Measurements from ENCODE around the gene LAMB3. TPM values are rescaled to one million over a fixed set of nuclear protein-coding genes. Genes with fewer than 3 reads are reported as not detected.

Gene LAMB3
- polyA plus RNA-seq, 1 donor (not counting 4 experiments of a cell fraction or from before 2014, with no cell fraction given): 659 TPM

DNA sequence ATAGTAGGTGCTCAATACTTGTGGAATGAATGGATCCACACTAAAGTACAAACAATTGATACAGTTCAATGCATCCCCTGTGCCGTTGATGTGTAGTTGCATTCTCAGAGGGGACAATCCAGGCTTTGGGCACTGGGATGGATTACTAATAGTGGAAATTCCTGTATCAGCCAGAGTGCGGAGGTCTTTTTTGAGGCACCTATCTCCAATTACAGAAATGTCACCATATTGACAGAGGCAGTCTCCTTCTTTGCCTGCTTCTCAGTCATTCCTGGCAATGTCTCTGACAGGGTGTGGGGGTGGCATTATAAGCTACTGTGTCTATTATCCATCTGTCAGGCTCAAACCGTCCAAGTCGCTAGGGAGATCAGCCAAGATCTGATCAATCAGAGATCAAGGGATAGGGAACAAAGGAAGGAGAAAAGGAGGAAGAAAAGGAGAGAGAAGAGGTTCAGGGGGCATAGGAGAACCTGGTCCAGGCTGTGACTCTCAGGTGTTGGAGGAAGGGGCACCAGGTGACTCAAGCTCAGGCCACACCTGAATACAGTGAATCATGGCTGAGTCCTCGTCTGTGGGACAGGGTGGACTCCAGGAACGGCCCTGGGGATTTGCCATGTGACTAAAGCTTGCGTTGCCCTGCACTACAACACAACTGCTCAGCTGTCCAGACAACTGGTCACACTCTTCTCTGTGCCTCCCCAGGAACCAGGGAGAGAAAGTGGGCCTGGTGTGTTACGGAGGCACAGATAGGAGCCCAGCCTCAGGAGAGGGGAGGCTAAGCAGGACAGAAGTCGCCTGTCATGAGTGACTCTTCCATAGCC is 3.4 kb upstream of the LAMB3 start:
- FAIRE-seq (peak; percentile 100), DNase-seq (ENCODE audit: low read depth, low spot score) (peak; percentile 100)
- Histone ChIP-seq H3K4me2 (ENCODE audit: control insufficient read depth, extremely low read depth, insufficient read depth, low read depth, low read length) (peak overlapping the region; percentile 99), H3K9me3 (ENCODE audit: control insufficient read depth, low read depth, low read length) (no peaks in the 10 kb centered on the region), H3K27ac (ENCODE audit: control insufficient read depth, insufficient read depth, low read length) (peak overlapping the region; percentile 100), H2AFZ (ENCODE audit: control insufficient read depth, low read length) (no peak overlapping the region), H3K27me3 (ENCODE audit: control insufficient read depth, extremely low read depth, insufficient read depth, low read length) (no peaks in the 10 kb centered on the region), H3K79me2 (ENCODE audit: control insufficient read depth, insufficient read depth, low read length) (peaks cover 32% of the 10 kb centered on the region), H3K9me1 (ENCODE audit: control insufficient read depth, extremely low read depth, insufficient read depth, low read length) (no peaks in the 10 kb centered on the region), H3K4me3 (ENCODE audit: control insufficient read depth in 2 of 3, extremely low read depth in 1 of 3, insufficient read depth in 2 of 3, low read depth in 1 of 3, low read length in 3 of 3) (no peak overlapping the region), H3K36me3 (ENCODE audit: control insufficient read depth in 2 of 2, extremely low read depth in 1 of 2, insufficient read depth in 2 of 2, low read length in 2 of 2) (peaks cover 7 to 11% of the 10 kb centered on the region in 2 experiments), H3K9ac (ENCODE audit: control insufficient read depth, extremely low read depth, insufficient read depth, low read length) (peak overlapping the region; percentile 99), H3K4me1 (ENCODE audit: control insufficient read depth, extremely low read depth, insufficient read depth, low read length) (peaks cover 71% of the 10 kb centered on the region), H4K20me1 (ENCODE audit: control insufficient read depth, extremely low read depth, insufficient read depth, low read length) (peaks cover 7% of the 10 kb centered on the region)
- no peak for TF ChIP-seq EZH2 (IDR thresholded peaks at IDR 0.05; ENCODE audit: low read length)
- TF ChIP-seq, protein P1, sequence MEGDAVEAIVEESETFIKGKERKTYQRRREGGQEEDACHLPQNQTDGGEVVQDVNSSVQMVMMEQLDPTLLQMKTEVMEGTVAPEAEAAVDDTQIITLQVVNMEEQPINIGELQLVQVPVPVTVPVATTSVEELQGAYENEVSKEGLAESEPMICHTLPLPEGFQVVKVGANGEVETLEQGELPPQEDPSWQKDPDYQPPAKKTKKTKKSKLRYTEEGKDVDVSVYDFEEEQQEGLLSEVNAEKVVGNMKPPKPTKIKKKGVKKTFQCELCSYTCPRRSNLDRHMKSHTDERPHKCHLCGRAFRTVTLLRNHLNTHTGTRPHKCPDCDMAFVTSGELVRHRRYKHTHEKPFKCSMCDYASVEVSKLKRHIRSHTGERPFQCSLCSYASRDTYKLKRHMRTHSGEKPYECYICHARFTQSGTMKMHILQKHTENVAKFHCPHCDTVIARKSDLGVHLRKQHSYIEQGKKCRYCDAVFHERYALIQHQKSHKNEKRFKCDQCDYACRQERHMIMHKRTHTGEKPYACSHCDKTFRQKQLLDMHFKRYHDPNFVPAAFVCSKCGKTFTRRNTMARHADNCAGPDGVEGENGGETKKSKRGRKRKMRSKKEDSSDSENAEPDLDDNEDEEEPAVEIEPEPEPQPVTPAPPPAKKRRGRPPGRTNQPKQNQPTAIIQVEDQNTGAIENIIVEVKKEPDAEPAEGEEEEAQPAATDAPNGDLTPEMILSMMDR (optimal IDR thresholded peaks at IDR 0.05 in 1 of 3, IDR thresholded peaks at IDR 0.05 in 1 of 3, conservative IDR thresholded peaks at IDR 0.05 in 1 of 3; ENCODE audit: extremely low read depth in 1 of 3, insufficient read depth in 2 of 3, low read length in 3 of 3): no peak
- dilution Hi-C loops (cut with MboI; ENCODE audit: extremely low pct_ligation_motif_present, low sequenced_read_pairs): no loop called here

DNA sequence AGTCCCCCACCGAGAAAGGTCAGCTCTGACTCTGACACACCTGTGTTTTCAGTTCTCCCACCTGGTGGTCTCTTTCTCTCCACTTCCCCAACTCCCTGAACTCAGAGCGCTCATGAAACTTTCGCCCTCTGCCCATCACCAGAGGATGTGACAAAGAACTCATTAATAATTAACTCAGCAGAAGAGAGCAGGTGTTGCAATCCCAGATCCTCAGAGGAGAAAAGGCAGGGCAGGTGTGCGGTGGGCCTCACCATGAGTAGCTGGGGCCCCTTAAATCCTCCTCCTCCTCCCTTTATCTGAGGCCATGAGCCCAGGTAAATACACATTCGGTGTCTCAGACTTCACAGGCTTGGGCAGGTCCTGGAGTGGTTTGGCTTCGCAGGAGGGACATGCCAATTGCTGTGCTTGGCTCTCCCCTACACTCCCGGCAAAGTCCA is 1.7 kb upstream of the LAMB3 start:
- peaks cover 20 to 28% of the 10 kb centered on the region in 2 experiments for H3K36me3 ChIP-seq (ENCODE audit: control insufficient read depth in 2 of 2, extremely low read depth in 1 of 2, insufficient read depth in 2 of 2, low read length in 2 of 2)
- peak overlapping the region; percentile 30 to 97 (median 61) for H3K4me3 ChIP-seq (ENCODE audit: control insufficient read depth in 2 of 3, extremely low read depth in 1 of 3, insufficient read depth in 2 of 3, low read depth in 1 of 3, low read length in 3 of 3)
- H3K9ac ChIP-seq (ENCODE audit: control insufficient read depth, extremely low read depth, insufficient read depth, low read length): peak overlapping the region; percentile 99
- H2AFZ ChIP-seq (ENCODE audit: control insufficient read depth, low read length): no peak overlapping the region
- H3K27me3 ChIP-seq (ENCODE audit: control insufficient read depth, extremely low read depth, insufficient read depth, low read length): no peaks in the 10 kb centered on the region
- no peaks in the 10 kb centered on the region for H3K9me1 ChIP-seq (ENCODE audit: control insufficient read depth, extremely low read depth, insufficient read depth, low read length)
- peak; percentile 96 for FAIRE-seq
- H3K9me3 ChIP-seq (ENCODE audit: control insufficient read depth, low read depth, low read length): no peaks in the 10 kb centered on the region
- peak overlapping the region; percentile 100 for H3K27ac ChIP-seq (ENCODE audit: control insufficient read depth, insufficient read depth, low read length)
- H3K79me2 ChIP-seq (ENCODE audit: control insufficient read depth, insufficient read depth, low read length): peaks cover 49% of the 10 kb centered on the region
- DNase-seq (ENCODE audit: low read depth, low spot score): peak; percentile 85
- peak overlapping the region; percentile 99 for H3K4me2 ChIP-seq (ENCODE audit: control insufficient read depth, extremely low read depth, insufficient read depth, low read depth, low read length)
- TF ChIP-seq EZH2 (IDR thresholded peaks at IDR 0.05; ENCODE audit: low read length): no peak
- dilution Hi-C loops (cut with MboI; ENCODE audit: extremely low pct_ligation_motif_present, low sequenced_read_pairs): no loop called here
- H3K4me1 ChIP-seq (ENCODE audit: control insufficient read depth, extremely low read depth, insufficient read depth, low read length): peaks cover 77% of the 10 kb centered on the region
- H4K20me1 ChIP-seq (ENCODE audit: control insufficient read depth, extremely low read depth, insufficient read depth, low read length): peaks cover 23% of the 10 kb centered on the region

Data from keratinocyte (primary cell).